K562 (cell line): ENCODE measurements around the gene PGP. TPM values are rescaled to one million over a fixed set of nuclear protein-coding genes. Genes with fewer than 3 reads are reported as not detected.

Experiments used
- CHD1 ChIP-seq: fragments of 200-600 bp; sonication (generic); IDR thresholded peaks from one replicate; pipeline ENCODE4 v1.6.1; 2012; ENCODE audit warnings: mild to moderate bottlenecking, moderate library complexity, low read length, inconsistent platforms
- CTBP1 ChIP-seq: fragments of 450-650 bp; IDR thresholded peaks from 2 replicates; pipeline ENCODE4 v1.6.1; 2016; ENCODE audit warnings: borderline replicate concordance
- E2F5 ChIP-seq: sonication (generic); formaldehyde crosslinking; IDR thresholded peaks from 2 replicates; pipeline ENCODE4 v1.8.0; 2022; ENCODE audit warnings: mild to moderate bottlenecking, missing genetic modification reagents
- FIP1L1 ChIP-seq: fragments of 200-400 bp; formaldehyde crosslinking; IDR thresholded peaks from 2 replicates; pipeline ENCODE4 v1.6.1; 2018; ENCODE audit warnings: mild to moderate bottlenecking, low read depth, low read length; ENCODE audit not compliant: poor library complexity, severe bottlenecking
- IFI16 ChIP-seq: fragments of 250-450 bp; sonication (Bioruptor Pico); IDR thresholded peaks from 2 replicates; pipeline ENCODE4 v2.1.2; 2022; ENCODE audit warnings: mild to moderate bottlenecking, inconsistent platforms
- JUND ChIP-seq, 2 experiments: IDR thresholded peaks; 2 replicates in 1 of 2; 3 replicates in 1 of 2; pipeline ENCODE4 v1.6.1; 2011; ENCODE audit warnings: borderline replicate concordance in 2 of 2, low read depth in 2 of 2, low read length in 2 of 2, improper control_type of control experiment in 1 of 2, missing biosample characterization in 1 of 2, missing genetic modification characterization in 1 of 2, missing genetic modification reagents in 1 of 2
- KLF1 ChIP-seq: fragments of 450-650 bp; IDR thresholded peaks from 2 replicates; pipeline ENCODE4 v1.6.1; 2016; ENCODE audit warnings: missing genetic modification characterization, missing compliant biosample characterization
- NR2C2 ChIP-seq, 2 experiments: fragments of 200-800 bp in 1 of 2; sonication (Bioruptor generic) in 1 of 2; sonication (generic) in 1 of 2; formaldehyde crosslinking in 1 of 2; IDR thresholded peaks; 2 replicates each; pipeline versions ENCODE4 v1.6.1 to v1.8.0; 2016 to 2022; ENCODE audit warnings: mild to moderate bottlenecking in 1 of 2, missing compliant biosample characterization in 1 of 2, missing genetic modification characterization in 1 of 2, missing genetic modification reagents in 1 of 2
- RBFOX2 ChIP-seq: fragments of 200-400 bp; formaldehyde crosslinking; IDR thresholded peaks from 2 replicates; pipeline ENCODE4 v1.6.1; 2017; ENCODE audit warnings: low read depth, mild to moderate bottlenecking, low read length, moderate library complexity
- RBM34 ChIP-seq: fragments of 200-400 bp; formaldehyde crosslinking; IDR thresholded peaks from 2 replicates; pipeline ENCODE4 v1.6.1; 2018; ENCODE audit warnings: low read length, borderline replicate concordance; ENCODE audit not compliant: insufficient read depth
- SMAD4 ChIP-seq: fragments of 250-450 bp; sonication (Bioruptor Pico); conservative IDR thresholded peaks from 2 replicates; pipeline ENCODE4 v1.8.0; 2021; ENCODE audit warnings: inconsistent platforms, mild to moderate bottlenecking, moderate library complexity
- ZBTB9 ChIP-seq: fragments of 450-650 bp; formaldehyde crosslinking; IDR thresholded peaks from 2 replicates; pipeline ENCODE4 v1.4.0; 2020; ENCODE audit warnings: mild to moderate bottlenecking, moderate library complexity
- ZNF778 ChIP-seq: fragments of 450-650 bp; formaldehyde crosslinking; IDR thresholded peaks from 2 replicates; pipeline ENCODE4 v1.4.0; 2020; ENCODE audit warnings: mild to moderate bottlenecking, moderate library complexity
- polyA plus RNA-seq, 8 experiments: library from polyadenylated mRNA; depleted of rRNA in 4 of 8; stranded (reverse) in 5 of 8; unstranded in 3 of 8; fragments of >200 nt; fragmentation: Nextera tagmentation in 2 of 8; fragmentation: Illumina TruSeq in 1 of 8; extraction: Ambion mirVana in 2 of 8; extraction: Trizol in 1 of 8; gene quantifications; 2 replicates each; pipeline versions ENCODE4 v1.2.1 to v1.2.3, GENCODE V29; 2011 to 2014; ENCODE audit warnings: inconsistent platforms in 1 of 8, missing spikeins in 1 of 8
- total RNA-seq, 7 experiments: library from RNA; depleted of rRNA in 6 of 7; stranded (reverse); fragments of >200 nt in 6 of 7; fragmentation: Illumina TruSeq in 2 of 7; extraction: Trizol in 2 of 7; gene quantifications; 2 replicates each; pipeline versions ENCODE4 v1.2.1 to v1.2.3, GENCODE V29; 2011 to 2021; ENCODE audit warnings: low replicate concordance in 1 of 7

The PGP gene
- total and polyA plus RNA-seq, 9 of the 15 experiments (the other 6 are each of a cell fraction or from before 2014, with no cell fraction given) = 1.1 to 57.6 (median 19.6) TPM

GRCh38 chr16:2213817-2214718, 572 bp downstream of the PGP start (continued):
- TF ChIP-seq CTBP1 (no peak; the same call in 1 of the 2 replicates), E2F5 (peak; percentile 18; the same call in 1 of the 2 replicates), RBM34 (no peak), IFI16 (no peak), JUND (IDR thresholded peaks at IDR 0.05; ENCODE audit: borderline replicate concordance, low read depth, low read length) (no peak), JUND (tag; IDR thresholded peaks at IDR 0.05; ENCODE audit: borderline replicate concordance, low read depth, low read length) (no peak), SMAD4 (CRISPR knock-in tag) (no peak), KLF1 (no peak), RBFOX2 (peak; percentile 28; the same call in 1 of the 2 replicates), ZBTB9 (CRISPR knock-in tag) (0 out of 2 replicates have a peak, but pooled peaks have one; percentile 15), FIP1L1 (peak; percentile 70), NR2C2 (CRISPR knock-in tag; IDR thresholded peaks at IDR 0.05) (0 out of 2 replicates have a peak, but pooled peaks have one; percentile 15), NR2C2 (tag; IDR thresholded peaks at IDR 0.05) (no peak; the same call in 1 of the 2 replicates), ZNF778 (CRISPR knock-in tag) (no peak), CHD1 (peak; percentile 90)
